ENCODE measurements around the gene TMEM72.

DNA sequence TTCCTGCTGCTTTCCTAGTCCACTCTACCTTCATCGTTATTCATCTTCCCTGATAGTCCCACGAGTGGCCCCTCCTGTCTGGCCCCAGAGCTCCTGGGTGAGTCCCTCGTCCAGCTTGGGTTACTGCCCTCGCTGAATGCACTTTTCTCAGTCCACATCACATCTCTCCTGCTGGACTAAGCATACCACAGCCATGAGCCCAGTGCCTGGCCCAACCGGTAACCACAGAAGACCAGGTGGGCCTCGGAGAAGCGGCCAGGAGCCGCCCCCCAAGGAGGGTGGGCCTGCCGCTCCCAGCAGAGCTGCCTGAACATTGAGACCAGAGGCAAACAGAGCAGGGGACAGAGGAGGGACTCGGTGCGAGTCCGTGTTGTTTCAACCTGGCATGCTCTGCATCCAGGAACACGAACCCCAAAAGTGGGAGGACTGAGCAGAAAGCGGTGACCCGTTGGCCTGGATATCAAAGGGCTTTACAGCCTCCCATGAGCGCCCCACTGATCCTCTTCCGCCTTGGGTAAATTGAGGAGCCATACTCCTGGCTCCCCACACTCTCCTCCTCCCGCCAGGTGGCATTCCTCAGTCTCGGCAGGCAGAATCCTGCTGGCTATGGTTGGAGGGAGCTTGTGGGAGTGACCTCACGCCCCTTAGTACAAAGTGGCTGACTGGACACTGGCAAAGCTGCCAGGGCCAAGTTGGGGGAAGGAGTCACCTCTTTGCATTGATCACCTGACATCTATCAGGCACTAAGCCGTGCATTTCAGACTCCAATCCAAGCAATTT lies 13.3 kb downstream of the TMEM72 start:
- TF ChIP-seq POLR2A (IDR thresholded peaks at IDR 0.05; ENCODE audit: low read depth, low read length) (no peak), POLR2AphosphoS5 (IDR thresholded peaks at IDR 0.05; ENCODE audit: low read depth, low read length) (no peak), TAF1 (IDR thresholded peaks at IDR 0.05; ENCODE audit: low read depth, low read length) (no peak), SPI1 (IDR thresholded peaks at IDR 0.05; ENCODE audit: low read depth, low read length) (no peak), POU2F2 (IDR thresholded peaks at IDR 0.05; ENCODE audit: low read depth, low read length) (no peak)

Data from GM12891 (cell line).